HG03103 (cell line): ENCODE measurements around the gene MGST2.

Source experiments
- ATAC-seq: cut with Tn5 transposase; IDR thresholded peaks from one replicate; pipeline ENCODE4 v1.9.1; 2021; ENCODE audit warnings: low read depth; ENCODE audit not compliant: unreplicated experiment

The MGST2 gene

GRCh38 chr4:139735381-139736273 is 70.0 kb downstream of the MGST2 start:
- no peak for ATAC-seq

- ATAC-seq, result no peak
Measured at GRCh38 chr4:139736274-139736660, 70.6 kb downstream of the MGST2 start.

- ATAC-seq, result no peak
Measured at GRCh38 chr4:139736661-139737060, 71.0 kb downstream of the MGST2 start.

GRCh38 chr4:139738846-139739613 is 73.4 kb downstream of the MGST2 start:
- ATAC-seq, result no peak

- no peak for ATAC-seq
Measured at GRCh38 chr4:139740121-139740520, 74.5 kb downstream of the MGST2 start.

GRCh38 chr4:139740531-139741041 is 75.0 kb downstream of the MGST2 start:
- ATAC-seq, result no peak

GRCh38 chr4:139743027-139743426 is 77.4 kb downstream of the MGST2 start:
- ATAC-seq, result no peak

- ATAC-seq, result no peak
Measured at GRCh38 chr4:139744232-139744631, 78.6 kb downstream of the MGST2 start.

- ATAC-seq, result no peak
Measured at GRCh38 chr4:139745111-139745639, 79.6 kb downstream of the MGST2 start.

GRCh38 chr4:139746431-139747171 is 81.0 kb downstream of the MGST2 start:
- ATAC-seq, result no peak

- no peak for ATAC-seq
Measured at GRCh38 chr4:139749338-139749737, 83.7 kb downstream of the MGST2 start.

GRCh38 chr4:139749835-139750498 is 84.3 kb downstream of the MGST2 start:
- ATAC-seq, result no peak

GRCh38 chr4:139753686-139754085 is 88.1 kb downstream of the MGST2 start:
- no peak for ATAC-seq
